HepG2 (cell line): ENCODE data around the gene SLC17A5.

Experiments
- CENPX ChIP-seq: sonication (generic); formaldehyde crosslinking; IDR thresholded peaks from 2 replicates; pipeline ENCODE4 v1.9.0; 2021; ENCODE audit warnings: mild to moderate bottlenecking, missing genetic modification reagents, moderate library complexity
- HIVEP1 ChIP-seq: sonication (generic); formaldehyde crosslinking; IDR thresholded peaks from 2 replicates; pipeline ENCODE4 v1.4.0; 2020; ENCODE audit warnings: mild to moderate bottlenecking, missing genetic modification reagents
- NFKB2 ChIP-seq: sonication (generic); formaldehyde crosslinking; IDR thresholded peaks from 2 replicates; pipeline ENCODE4 v1.4.0; 2020; ENCODE audit warnings: missing genetic modification reagents, borderline replicate concordance
- POLR2A ChIP-seq, 2 experiments: IDR thresholded peaks; 2 replicates each; pipeline ENCODE4 v1.6.1; 2011; ENCODE audit warnings: low read depth in 2 of 2, low read length in 2 of 2, mild to moderate bottlenecking in 1 of 2, moderate library complexity in 1 of 2; ENCODE audit not compliant: insufficient read depth in 1 of 2
- PPARG ChIP-seq: conservative IDR thresholded peaks from 2 replicates; pipeline ENCODE4 v1.6.1; 2016; ENCODE audit warnings: missing biosample characterization, missing genetic modification reagents
- SMAD3 ChIP-seq: sonication (generic); formaldehyde crosslinking; IDR thresholded peaks from 2 replicates; pipeline ENCODE4 v1.4.0; 2020; ENCODE audit warnings: missing genetic modification reagents
- ZFP36L1 ChIP-seq: sonication (generic); formaldehyde crosslinking; IDR thresholded peaks from 2 replicates; pipeline ENCODE4 v1.8.0; 2022; ENCODE audit warnings: mild to moderate bottlenecking, missing genetic modification reagents, moderate library complexity
- ZNF12 ChIP-seq: sonication (generic); formaldehyde crosslinking; IDR thresholded peaks from 2 replicates; pipeline ENCODE4 v1.5.0; 2020; ENCODE audit warnings: missing genetic modification reagents
- ZNF24 ChIP-seq: fragments of 450-650 bp; IDR thresholded peaks from 2 replicates; pipeline ENCODE4 v1.6.1; 2017; ENCODE audit warnings: antibody characterized with exemption, mild to moderate bottlenecking
- ZNF281 ChIP-seq: sonication (generic); formaldehyde crosslinking; IDR thresholded peaks from 2 replicates; pipeline ENCODE4 v1.4.0; 2020; ENCODE audit warnings: missing genetic modification reagents, borderline replicate concordance
- ZNF580 ChIP-seq: IDR thresholded peaks from 2 replicates; pipeline ENCODE4 v1.6.1; 2016; ENCODE audit warnings: low read depth, borderline replicate concordance
- TF ChIP-seq, protein P1 (sequence below), 2 experiments: fragments of 450-650 bp in 1 of 2; sonication (generic) in 1 of 2; formaldehyde crosslinking in 1 of 2; IDR thresholded peaks; 2 replicates each; pipeline versions ENCODE4 v1.6.1 to v1.8.0; 2016 to 2022; ENCODE audit warnings: antibody characterized with exemption in 1 of 2, mild to moderate bottlenecking in 1 of 2, missing genetic modification reagents in 1 of 2

- TF ChIP-seq NFKB2 (CRISPR knock-in tag) = no peak
- no peak for TF ChIP-seq POLR2A (IDR thresholded peaks at IDR 0.05; ENCODE audit: insufficient read depth in 1 of 2, low read depth in 2 of 2, low read length in 2 of 2)
- TF ChIP-seq ZNF12 (CRISPR knock-in tag) = no peak
- no peak for TF ChIP-seq ZNF281 (CRISPR knock-in tag)
- TF ChIP-seq PPARG (CRISPR knock-in tag) = no peak
- no peak for TF ChIP-seq ZFP36L1 (CRISPR knock-in tag)
- TF ChIP-seq HIVEP1 = no peak
- TF ChIP-seq ZNF580 (CRISPR knock-in tag) = no peak
- TF ChIP-seq CENPX = no peak
- TF ChIP-seq, protein P1, sequence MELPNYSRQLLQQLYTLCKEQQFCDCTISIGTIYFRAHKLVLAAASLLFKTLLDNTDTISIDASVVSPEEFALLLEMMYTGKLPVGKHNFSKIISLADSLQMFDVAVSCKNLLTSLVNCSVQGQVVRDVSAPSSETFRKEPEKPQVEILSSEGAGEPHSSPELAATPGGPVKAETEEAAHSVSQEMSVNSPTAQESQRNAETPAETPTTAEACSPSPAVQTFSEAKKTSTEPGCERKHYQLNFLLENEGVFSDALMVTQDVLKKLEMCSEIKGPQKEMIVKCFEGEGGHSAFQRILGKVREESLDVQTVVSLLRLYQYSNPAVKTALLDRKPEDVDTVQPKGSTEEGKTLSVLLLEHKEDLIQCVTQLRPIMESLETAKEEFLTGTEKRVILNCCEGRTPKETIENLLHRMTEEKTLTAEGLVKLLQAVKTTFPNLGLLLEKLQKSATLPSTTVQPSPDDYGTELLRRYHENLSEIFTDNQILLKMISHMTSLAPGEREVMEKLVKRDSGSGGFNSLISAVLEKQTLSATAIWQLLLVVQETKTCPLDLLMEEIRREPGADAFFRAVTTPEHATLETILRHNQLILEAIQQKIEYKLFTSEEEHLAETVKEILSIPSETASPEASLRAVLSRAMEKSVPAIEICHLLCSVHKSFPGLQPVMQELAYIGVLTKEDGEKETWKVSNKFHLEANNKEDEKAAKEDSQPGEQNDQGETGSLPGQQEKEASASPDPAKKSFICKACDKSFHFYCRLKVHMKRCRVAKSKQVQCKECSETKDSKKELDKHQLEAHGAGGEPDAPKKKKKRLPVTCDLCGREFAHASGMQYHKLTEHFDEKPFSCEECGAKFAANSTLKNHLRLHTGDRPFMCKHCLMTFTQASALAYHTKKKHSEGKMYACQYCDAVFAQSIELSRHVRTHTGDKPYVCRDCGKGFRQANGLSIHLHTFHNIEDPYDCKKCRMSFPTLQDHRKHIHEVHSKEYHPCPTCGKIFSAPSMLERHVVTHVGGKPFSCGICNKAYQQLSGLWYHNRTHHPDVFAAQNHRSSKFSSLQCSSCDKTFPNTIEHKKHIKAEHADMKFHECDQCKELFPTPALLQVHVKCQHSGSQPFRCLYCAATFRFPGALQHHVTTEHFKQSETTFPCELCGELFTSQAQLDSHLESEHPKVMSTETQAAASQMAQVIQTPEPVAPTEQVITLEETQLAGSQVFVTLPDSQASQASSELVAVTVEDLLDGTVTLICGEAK (IDR thresholded peaks at IDR 0.05) = no peak
- TF ChIP-seq, protein P1 (CRISPR knock-in tag; IDR thresholded peaks at IDR 0.05) = no peak
- TF ChIP-seq SMAD3 = no peak
- no peak for TF ChIP-seq ZNF24
Observed at GRCh38 chr6:73547036-73547435, 106.8 kb downstream of the SLC17A5 start.
